AG04450 (cell line): ENCODE data around the gene PIAS2. TPM values are rescaled to one million over a fixed set of nuclear protein-coding genes. Genes with fewer than 3 reads are reported as not detected.

Source experiments
- CTCF ChIA-PET: fragments of 300-600, 350-600 bp; formaldehyde crosslinking; extraction: SDS; loops from one replicate; lab custom pipeline; 2022; ENCODE audit warnings: antibody characterized with exemption, inconsistent platforms; lab: Charles Lee
- POLR2A ChIA-PET: fragments of 350-600 bp; formaldehyde crosslinking; extraction: SDS; loops from one replicate; lab custom pipeline; 2021; ENCODE audit warnings: antibody characterized with exemption, inconsistent platforms; lab: Yijun Ruan, JAX
- DNase-seq: peaks from one replicate; pipeline ENCODE4 v3.0.0-alpha.2; 2011; ENCODE audit warnings: low read depth, low spot score
- H3K27ac ChIP-seq: one replicate; pipeline ENCODE4 v1.5.1; 2012; ENCODE audit warnings: low read depth, low read length, control low read depth
- H3K27me3 ChIP-seq: one replicate; pipeline ENCODE4 v1.6.0; 2012; ENCODE audit warnings: low read length; ENCODE audit not compliant: control insufficient read depth, insufficient read depth
- H3K4me3 ChIP-seq: 2 replicates; pipeline ENCODE4 v1.5.1; 2011; ENCODE audit warnings: mild to moderate bottlenecking, low read depth, low read length, control low read depth
- H3K9me3 ChIP-seq: 2 replicates; pipeline ENCODE4 v1.5.1; 2012; ENCODE audit warnings: low read length; ENCODE audit not compliant: control insufficient read depth, insufficient read depth
- polyA plus RNA-seq: library from polyadenylated mRNA; depleted of rRNA; stranded (reverse); fragments of >200 nt; gene quantifications from 2 replicates; pipeline ENCODE4 v1.2.3, GENCODE V29; 2011
- TF ChIP-seq, protein P1 (sequence below): IDR thresholded peaks from 2 replicates; pipeline ENCODE4 v1.5.1; 2011; ENCODE audit warnings: low read depth, low read length, control low read depth, inconsistent platforms

PIAS2 gene
- polyA plus RNA-seq, 1 experiment, result 10.1 TPM

DNA sequence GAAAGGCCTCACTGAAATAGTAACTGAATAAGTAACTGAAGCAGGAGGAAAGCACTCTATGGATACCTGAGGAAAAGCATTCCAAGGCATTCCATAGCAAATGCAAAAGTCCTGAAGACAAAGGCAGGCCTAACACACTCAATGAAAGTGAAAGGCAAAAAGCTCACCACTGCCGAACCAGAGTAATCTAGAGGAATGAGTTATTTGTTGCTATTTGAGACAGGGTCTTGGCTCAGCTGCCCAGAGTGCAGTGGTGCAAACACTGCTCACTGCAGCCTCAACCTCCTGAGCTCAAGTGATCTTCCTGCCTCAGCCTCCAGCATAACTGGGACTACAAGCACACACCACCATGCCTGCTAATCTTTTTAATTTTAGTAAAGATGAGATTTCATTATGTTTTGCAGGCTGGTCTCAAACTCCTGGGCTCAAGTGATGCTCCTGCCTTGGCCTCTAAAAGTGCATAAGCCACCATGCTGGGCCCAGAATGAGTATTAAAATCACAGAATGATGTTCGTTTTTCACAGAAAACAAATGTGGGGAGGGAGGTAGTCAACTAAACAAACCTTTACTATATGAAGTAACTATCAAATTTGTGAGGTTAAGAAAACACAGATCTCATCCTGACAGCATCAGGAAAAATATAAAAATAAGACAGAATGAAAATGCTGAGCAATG lies 17.9 kb downstream of the PIAS2 start:
- Histone ChIP-seq H3K9me3 (no peaks in the 10 kb centered on the region), H3K27me3 (no peaks in the 10 kb centered on the region), H3K4me3 (no peak overlapping the region), H3K27ac (no peak overlapping the region)
- DNase-seq, result no peak
- TF ChIP-seq, protein P1, sequence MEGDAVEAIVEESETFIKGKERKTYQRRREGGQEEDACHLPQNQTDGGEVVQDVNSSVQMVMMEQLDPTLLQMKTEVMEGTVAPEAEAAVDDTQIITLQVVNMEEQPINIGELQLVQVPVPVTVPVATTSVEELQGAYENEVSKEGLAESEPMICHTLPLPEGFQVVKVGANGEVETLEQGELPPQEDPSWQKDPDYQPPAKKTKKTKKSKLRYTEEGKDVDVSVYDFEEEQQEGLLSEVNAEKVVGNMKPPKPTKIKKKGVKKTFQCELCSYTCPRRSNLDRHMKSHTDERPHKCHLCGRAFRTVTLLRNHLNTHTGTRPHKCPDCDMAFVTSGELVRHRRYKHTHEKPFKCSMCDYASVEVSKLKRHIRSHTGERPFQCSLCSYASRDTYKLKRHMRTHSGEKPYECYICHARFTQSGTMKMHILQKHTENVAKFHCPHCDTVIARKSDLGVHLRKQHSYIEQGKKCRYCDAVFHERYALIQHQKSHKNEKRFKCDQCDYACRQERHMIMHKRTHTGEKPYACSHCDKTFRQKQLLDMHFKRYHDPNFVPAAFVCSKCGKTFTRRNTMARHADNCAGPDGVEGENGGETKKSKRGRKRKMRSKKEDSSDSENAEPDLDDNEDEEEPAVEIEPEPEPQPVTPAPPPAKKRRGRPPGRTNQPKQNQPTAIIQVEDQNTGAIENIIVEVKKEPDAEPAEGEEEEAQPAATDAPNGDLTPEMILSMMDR, result no peak
- ChIA-PET CTCF (interaction anchor here (1.5 kb wide), 1 partner anchor 242 kb away, joined by 3 read pairs; the partner anchor contains the start of gene LOXHD1), POLR2A (no interaction called here)

DNA sequence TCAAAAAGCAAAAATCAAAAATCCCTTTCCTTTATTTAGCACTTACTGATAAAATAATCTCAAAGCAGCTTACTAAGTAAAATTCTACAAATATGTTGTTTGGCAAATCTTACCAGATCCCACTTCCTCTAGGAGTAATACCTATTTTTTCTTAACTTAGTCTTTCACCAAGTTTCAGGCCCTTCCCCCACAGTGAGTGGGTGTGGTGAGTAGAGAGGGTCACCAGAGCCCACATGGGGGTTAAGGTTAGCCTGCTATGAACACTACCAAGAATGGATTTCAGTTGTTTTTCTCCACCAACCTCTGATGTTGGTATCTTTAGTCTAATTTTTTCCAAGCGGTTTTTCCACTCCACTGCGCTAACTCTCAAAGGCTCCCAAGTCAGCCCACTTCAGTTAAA lies 23.2 kb downstream of the PIAS2 start:
- Histone ChIP-seq H3K4me3 (no peak overlapping the region), H3K27me3 (no peaks in the 10 kb centered on the region), H3K27ac (no peak overlapping the region), H3K9me3 (no peaks in the 10 kb centered on the region)
- CTCF ChIA-PET, result interaction anchor here (1.0 kb wide), 1 partner anchor 10 kb away, joined by 3 read pairs; no protein-coding TSS in a partner anchor
- no peak for DNase-seq
- POLR2A ChIA-PET, result no interaction called here
- TF ChIP-seq, protein P1, result no peak

DNA sequence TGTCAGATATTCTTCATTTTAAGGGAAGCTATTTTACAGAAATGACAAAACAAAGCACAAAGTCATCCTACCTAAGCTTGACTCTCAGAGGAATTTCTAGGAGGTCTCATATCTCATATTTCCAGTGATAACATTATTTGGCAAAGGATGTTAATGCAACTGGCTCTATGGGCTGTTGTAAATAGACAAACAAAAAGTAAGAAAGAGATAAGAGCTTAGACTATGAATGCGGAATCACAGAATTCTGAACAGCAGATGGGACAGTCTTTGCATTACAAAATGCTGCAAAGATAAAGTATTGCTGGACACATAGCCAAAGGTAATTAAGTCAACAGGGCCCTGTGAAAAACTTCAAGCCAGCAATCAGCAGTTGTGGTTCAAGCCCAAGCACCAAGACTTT lies 23.9 kb downstream of the PIAS2 start:
- no peak overlapping the region for H3K4me3 ChIP-seq
- POLR2A ChIA-PET, result no interaction called here
- H3K27ac ChIP-seq, result no peak overlapping the region
- H3K27me3 ChIP-seq, result no peaks in the 10 kb centered on the region
- no peak for DNase-seq
- H3K9me3 ChIP-seq, result peaks cover 4% of the 10 kb centered on the region; the same call in 1 of the 2 replicates
- CTCF ChIA-PET, result no interaction called here
- TF ChIP-seq, protein P1, result no peak

DNA sequence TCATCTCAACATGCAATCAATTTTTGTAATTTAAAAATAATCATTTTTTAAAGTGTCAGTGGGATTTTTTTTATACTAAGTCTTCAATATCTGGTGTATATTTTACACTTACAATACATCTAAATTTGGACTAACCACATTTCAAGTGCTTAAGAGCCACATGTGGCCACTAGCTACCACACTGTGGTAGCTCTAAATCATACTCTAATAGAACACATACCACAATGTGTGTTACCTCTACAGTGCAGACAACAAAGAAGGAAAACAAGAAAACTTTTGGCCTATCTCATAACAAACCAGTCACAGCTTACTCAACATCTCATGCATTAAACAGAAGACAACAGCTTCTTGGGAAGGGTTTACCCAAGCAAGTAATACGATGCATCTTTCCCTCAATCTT lies 24.5 kb downstream of the PIAS2 start:
- CTCF ChIA-PET, result no interaction called here
- Histone ChIP-seq H3K4me3 (no peak overlapping the region), H3K9me3 (peaks cover 4% of the 10 kb centered on the region; the same call in 1 of the 2 replicates), H3K27me3 (no peaks in the 10 kb centered on the region), H3K27ac (no peak overlapping the region)
- TF ChIP-seq, protein P1, result no peak
- POLR2A ChIA-PET, result no interaction called here
- no peak for DNase-seq

DNA sequence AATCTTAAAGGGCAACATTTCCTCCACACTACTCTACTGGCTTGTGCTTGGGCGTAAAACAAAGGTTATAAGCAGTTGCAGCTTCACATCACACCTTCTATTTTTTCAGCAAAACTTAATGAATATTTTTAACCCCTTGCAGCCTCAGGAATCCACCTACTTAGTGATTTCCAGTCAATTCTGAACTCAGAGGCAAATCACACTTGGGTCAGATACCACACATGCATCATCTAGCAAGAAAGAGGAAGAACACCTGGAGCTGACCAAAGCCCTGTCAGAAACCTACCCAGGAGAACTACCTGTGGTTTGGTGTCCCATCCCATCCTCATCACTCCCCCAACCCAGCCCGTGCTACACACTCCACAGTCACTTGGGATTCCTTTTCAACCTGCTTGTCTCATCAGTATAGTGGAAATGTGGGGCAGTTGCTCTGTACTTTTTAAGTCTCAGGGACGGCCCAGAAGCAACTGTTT lies 25.5 kb downstream of the PIAS2 start:
- CTCF ChIA-PET, result no interaction called here
- POLR2A ChIA-PET, result no interaction called here
- no peak overlapping the region for H3K4me3 ChIP-seq
- H3K27ac ChIP-seq, result no peak overlapping the region
- no peaks in the 10 kb centered on the region for H3K27me3 ChIP-seq
- no peak for DNase-seq
- TF ChIP-seq, protein P1, result no peak
- H3K9me3 ChIP-seq, result peaks cover 4% of the 10 kb centered on the region; the same call in 1 of the 2 replicates
